DOHH2 (cell line): ENCODE results near the gene CCDC88C.

Source experiments
- CTCF ChIP-seq: fragments of 200-600 bp; sonication (generic); IDR thresholded peaks from one replicate; pipeline ENCODE4 v1.5.1; 2014; ENCODE audit warnings: antibody characterized with exemption, mild to moderate bottlenecking, low read depth, low read length; ENCODE audit not compliant: poor library complexity, severe bottlenecking
- EZH2phosphoT487 ChIP-seq: fragments of 200-600 bp; sonication (generic); IDR thresholded peaks from 2 replicates; pipeline ENCODE4 v1.6.1; 2017; ENCODE audit warnings: borderline replicate concordance, mild to moderate bottlenecking, antibody characterized with exemption, low read length, moderate library complexity, mixed read lengths

GRCh38 chr14:91336093-91336450, 81.5 kb downstream of the CCDC88C start:
- no peak for TF ChIP-seq CTCF
- TF ChIP-seq EZH2phosphoT487 = no peak
